HG03457 (cell line): ENCODE measurements around the gene CTDSP2.
"Not testable (repeated sequence)": the region's sequence is repeated elsewhere in the genome, so short reads cannot be mapped to it uniquely, and the experiment has no call there.

Experiments used
- ATAC-seq: cut with Tn5 transposase; IDR thresholded peaks from one replicate; pipeline ENCODE4 v1.9.1; 2021; ENCODE audit warnings: moderate number of reproducible peaks; ENCODE audit not compliant: unreplicated experiment

Gene CTDSP2

GRCh38 chr12:57882575-57882974, 36.0 kb upstream of the CTDSP2 start:
- ATAC-seq = no peak

GRCh38 chr12:57881475-57881874, 34.9 kb upstream of the CTDSP2 start:
- no peak for ATAC-seq

- ATAC-seq = not testable (repeated sequence)
Observed at GRCh38 chr12:57881035-57881434, 34.5 kb upstream of the CTDSP2 start.

DNA sequence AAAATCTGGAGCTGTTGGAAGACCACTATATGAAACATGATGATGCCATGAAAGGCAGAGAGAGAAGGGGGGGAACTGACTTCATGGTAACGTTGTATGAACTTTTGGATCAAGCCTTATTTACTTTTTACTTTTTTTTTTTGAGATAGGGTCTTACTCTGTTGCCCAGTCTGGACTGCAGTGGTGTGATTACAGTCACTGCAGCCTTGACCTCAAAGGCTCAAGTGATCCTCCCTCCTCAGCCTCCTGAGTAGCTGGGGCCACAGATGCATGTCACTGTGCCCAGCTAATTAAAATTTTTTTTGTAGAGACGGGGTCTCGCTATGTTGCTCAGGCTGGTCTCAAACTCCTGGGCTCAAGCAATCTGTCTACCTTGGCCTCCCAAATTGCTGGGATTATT, 31.3 kb upstream of the CTDSP2 start:
- no peak for ATAC-seq

GRCh38 chr12:57875753-57876547, 29.4 kb upstream of the CTDSP2 start:
- ATAC-seq = no peak

DNA sequence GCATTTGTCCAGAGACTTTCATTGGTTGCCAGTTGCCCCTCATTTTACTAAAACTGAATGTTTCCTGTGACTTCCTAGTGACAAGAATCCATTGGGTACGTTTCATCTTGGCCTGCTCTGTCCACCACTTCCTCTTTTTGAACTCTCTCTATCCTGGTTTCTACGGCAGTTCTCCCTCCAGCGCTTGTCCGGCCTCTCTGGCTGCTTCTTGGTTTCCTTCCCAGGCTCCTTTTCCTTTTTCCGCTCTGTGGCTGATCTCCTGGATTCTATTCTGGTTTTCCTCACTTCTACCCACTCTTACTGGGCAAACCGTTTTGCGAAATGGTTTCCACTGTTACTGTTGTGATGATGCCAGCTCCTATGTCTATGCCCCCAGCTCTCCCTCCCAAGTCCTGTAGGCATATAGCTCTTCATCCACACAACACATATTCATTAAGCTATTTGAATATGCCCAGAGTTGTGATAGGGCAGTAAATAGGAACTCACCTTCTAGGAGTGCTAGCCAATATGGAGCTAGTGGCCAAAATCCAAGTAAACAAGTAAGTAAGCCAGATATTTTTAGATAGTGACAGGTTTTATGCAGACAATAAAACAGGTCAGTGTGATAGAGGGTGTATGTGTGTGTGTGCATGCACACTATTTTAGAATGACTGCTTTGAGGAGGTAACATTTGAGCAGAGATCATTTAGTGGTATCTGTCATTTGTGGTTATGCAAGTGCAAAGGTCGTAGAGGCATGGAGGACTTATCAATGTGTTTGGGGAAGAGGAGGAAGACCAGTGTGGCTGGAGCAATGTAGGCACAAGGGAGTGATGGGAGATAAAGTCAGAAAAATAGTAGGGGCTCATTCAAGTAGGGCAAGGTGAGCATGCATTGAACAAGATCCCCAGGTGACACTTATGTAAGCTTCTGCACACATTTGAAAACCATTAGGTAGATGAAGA, 27.9 kb upstream of the CTDSP2 start:
- ATAC-seq = no peak

DNA sequence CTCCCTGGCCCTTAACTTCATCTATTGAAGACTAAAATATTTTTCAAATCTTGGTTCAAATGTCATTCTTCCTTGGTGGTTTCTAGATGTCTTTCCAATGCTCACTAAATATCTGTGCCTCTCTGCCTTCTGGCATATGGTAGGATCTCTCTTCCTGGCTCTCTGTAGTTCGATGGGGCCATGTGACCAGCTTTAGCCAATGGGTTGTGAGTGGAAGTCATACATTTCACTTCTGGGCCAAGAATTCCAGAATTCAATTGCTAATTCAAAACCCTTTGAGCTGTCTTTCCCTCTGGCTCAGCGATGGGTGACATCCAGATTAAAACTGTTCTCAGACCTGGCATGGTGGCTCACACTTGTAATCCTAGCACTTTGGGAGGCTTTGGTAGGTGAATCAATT, 25.8 kb upstream of the CTDSP2 start:
- ATAC-seq = no peak

DNA sequence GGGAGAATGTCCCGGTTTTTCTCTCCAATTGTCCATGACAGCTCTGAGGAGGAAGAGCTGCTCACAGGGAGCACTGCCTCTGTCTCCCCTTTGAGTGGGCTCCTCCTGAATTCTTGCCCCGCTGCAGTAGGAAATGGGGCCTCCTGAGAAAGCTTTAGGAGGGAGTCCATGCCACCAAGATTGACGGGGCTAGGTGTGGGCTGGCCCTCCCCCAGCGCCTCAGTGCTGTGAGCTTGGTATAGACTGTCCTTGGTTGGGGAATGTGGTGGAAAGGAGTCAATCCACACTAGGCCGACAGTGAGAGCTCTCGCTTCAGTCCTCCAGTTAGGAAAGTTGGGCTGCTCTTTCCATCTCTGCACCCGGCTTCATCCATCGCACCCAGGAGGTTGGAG, 23.4 kb upstream of the CTDSP2 start:
- ATAC-seq = no peak

DNA sequence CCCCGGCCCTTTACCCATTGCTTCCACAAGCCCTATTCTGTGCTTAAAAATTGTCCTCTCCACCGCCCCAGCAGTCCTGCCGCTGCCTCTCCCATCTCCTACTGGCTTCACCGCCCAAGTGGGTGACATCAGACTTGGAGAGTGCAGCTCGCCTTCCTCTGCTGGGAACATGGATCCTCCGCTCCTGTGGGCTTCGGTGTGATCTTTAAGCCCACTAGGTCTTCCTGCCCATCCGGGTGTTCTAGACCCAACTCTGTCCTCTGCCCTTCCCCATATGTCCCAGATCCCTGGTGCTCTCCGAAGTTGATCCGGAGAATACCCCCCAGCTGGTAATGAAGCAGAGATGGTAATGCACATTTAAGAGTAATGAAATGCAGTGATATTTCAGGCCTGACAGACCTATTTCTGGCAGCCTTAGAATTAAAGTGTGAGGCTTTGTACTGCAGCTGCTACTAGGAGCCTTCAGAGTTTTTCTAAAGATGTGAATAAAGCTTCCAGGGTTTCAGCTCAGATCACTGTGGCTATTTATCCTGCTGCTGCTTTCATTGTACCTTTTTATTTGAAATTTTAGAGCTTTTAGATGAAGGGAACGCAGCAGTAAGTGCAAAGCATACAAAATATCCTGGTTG, 22.9 kb upstream of the CTDSP2 start:
- ATAC-seq = no peak

- no peak for ATAC-seq
Observed at GRCh38 chr12:57868851-57869268, 22.3 kb upstream of the CTDSP2 start.

DNA sequence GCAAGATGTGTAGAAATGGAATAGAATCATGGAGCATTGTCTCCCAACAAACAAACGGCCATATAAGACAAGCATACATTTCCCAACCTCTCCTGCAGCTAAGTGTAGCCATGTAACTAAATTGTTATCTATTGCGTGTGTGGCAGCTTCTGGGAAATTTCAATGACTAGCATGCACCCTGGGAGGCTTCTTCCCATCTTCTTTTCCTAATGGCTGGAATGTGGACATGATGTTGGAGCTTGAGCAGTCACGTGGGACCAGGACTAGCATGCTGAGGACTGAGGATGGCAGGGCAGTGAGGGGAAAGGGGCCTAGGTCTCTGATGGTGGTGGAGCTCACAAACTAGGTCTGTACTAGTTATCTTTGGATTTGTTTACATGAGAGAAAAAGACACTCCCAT, 21.7 kb upstream of the CTDSP2 start:
- no peak for ATAC-seq

DNA sequence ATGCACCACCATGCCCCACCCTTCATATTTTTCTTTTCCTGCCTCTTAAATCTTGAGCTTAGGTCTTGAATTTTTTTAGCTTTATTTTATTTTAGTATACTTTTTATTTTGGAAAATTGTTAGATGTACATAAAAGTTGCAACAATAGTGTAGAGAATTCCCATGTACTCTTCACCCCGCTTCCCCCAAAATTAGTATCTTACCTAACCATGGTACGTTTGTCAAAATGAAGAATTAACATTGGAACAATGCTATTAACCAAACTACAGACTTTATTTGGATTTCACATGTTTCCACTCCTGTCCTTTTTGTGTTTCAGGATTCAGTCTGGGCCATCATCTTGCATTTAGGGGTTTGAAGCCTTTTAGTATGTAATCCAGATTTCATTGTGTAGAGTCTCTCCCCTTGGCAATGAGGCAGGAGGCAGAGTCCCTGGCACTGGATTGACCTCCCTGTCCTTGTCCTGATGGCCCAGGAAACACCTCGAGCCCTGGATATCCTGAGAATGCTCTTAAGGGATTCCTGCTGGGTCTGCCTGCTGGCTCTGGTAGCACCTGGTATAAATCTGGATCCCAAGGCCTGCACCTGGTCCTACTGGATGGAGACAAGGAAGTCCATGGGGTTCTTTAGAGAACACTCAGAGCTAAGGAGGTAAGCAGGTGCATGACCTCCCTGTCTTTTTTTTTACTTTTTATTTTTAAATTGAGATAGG, 19.9 kb upstream of the CTDSP2 start:
- no peak for ATAC-seq

DNA sequence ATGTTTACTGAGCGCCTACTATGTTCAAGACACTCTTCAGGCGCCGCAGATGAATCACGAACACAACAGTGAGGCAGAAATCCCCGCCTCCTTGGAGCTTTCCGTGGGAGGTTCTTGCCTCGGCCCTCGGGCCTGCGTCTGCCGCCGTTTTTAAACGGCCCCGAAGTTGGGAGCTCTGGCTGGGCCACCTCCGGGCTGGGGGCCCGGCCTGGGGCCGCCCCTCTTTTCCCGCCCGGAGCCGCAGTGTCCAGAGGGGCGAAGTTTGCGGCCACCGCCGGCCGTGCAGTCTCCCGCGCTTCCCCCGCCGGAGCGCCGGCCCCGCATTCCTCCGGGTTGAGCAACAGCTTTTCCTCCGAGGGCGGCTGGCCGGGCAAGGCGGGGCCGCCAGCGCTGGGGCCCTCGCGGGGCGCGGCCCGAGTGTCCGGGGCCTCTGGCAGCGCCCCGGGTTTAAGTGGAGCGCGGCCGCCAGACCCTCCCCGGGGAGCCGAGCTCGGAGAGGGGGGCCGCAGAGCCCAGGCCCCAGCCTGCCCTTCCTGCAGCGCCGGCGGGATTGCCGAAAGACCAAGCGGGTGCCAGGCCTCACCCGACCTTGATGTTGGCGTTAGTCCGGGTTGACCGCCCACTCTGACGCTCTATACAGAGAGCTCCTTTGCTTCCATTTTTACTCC, 18.7 kb upstream of the CTDSP2 start:
- ATAC-seq = peak; percentile 50

- ATAC-seq = no peak
Observed at GRCh38 chr12:57864442-57865083, 18.0 kb upstream of the CTDSP2 start.

DNA sequence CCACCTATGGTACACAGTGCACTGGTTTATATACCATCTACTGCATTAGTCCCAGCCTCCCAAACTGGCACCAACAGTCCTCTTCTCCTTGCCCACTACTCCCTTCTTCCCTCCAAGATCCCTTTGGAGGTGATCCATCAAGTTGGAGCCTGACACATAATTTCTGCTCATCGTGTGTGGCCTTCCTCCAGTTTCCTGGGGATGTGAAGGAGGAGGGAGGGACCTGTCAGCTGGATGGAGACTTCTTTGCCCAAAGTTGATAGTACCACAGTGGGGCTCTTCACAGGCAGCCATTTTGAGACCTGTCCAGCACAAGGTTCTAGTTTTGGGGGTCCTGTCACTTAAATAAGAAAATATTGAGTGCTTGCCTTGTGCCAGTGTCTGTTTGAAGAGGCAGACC, 17.1 kb upstream of the CTDSP2 start:
- no peak for ATAC-seq

DNA sequence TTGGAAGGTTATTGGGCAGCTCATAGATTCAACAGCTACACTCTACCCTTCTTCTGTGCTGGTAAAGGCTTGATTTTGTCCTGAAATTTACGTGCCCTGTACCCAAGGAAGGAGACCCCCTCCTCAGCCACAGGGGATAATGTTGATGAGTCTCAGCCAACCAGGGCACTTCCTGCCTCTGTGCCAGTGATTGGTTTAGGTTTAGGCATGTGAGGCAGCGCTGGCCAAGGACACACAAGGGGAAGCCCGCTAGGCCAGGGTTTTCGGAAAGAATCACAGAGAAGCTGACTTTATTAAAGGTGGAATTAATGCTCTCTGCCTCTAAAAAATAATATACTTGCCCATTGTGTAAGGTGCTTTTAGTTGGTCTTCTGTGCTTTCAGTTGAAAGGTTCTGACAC, 15.4 kb upstream of the CTDSP2 start:
- ATAC-seq = no peak

GRCh38 chr12:57860883-57861282, 14.4 kb upstream of the CTDSP2 start:
- not testable (repeated sequence) for ATAC-seq

DNA sequence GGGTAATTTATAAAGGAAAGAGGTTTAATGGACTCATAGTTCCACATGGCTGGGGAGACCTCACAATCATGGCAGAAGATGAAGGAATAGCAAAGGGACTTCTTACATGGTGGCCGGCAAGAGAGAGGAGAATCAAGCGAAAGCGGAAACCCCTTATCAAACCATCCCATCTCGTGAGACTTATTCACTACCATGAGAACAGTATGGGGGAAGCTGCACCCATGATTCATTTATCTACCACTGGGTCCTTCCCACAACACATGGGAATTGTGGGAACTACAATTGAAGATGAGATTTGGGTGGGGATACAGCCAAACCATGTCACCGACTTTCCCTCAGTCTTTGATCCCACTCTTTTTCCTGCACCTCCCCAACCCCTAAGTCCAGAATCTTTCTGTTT, 12.6 kb upstream of the CTDSP2 start:
- ATAC-seq = no peak

GRCh38 chr12:57858123-57858522, 11.6 kb upstream of the CTDSP2 start:
- ATAC-seq = not testable (repeated sequence)

DNA sequence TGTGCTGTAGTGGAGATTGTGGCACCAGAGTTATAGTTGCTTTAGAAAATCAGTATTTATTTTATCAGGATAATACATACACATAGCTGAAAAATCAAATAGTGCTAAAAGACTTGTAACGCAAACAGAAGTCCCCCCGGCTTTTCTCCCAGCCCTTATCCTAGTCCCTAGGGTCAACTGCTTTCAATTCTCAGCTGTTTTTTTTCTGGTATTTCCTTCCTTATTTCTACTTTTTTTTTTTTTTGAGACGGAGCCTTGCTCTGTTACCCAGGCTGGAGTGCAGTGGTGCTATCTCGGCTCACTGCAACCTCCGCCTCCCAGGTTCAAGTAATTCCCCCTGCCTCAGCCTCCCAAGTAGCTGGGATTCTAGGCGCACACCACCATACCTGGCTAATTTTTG, 8.4 kb upstream of the CTDSP2 start:
- no peak for ATAC-seq
